Activated naive CD8-positive, alpha-beta T cell treated with anti-CD3 and anti-CD28 coated beads for 36 hours (primary cell): Measurements from ENCODE around the gene CCDC169. TPM values are rescaled to one million over a fixed set of nuclear protein-coding genes. Genes with fewer than 3 reads are reported as not detected.
"Not testable (repeated sequence)": the region's sequence is repeated elsewhere in the genome, so short reads cannot be mapped to it uniquely, and the experiment has no call there.

Source experiments
- DNase-seq: peaks from one replicate; pipeline ENCODE4 v3.0.0; 2021
- H3K27ac Mint-ChIP-seq: one replicate; pipeline ENCODE4 v1.8.0; 2022; ENCODE audit warnings: mild to moderate bottlenecking, moderate library complexity, mixed read lengths
- H3K27me3 Mint-ChIP-seq: one replicate; pipeline ENCODE4 v1.8.0; 2022; ENCODE audit warnings: mild to moderate bottlenecking, mixed read lengths
- H3K36me3 Mint-ChIP-seq: one replicate; pipeline ENCODE4 v1.8.0; 2021; ENCODE audit warnings: mild to moderate bottlenecking, mixed read lengths
- H3K4me1 Mint-ChIP-seq: one replicate; pipeline ENCODE4 v1.8.0; 2021; ENCODE audit warnings: mixed read lengths
- H3K4me3 Mint-ChIP-seq: one replicate; pipeline ENCODE4 v1.8.0; 2022; ENCODE audit warnings: mild to moderate bottlenecking, moderate library complexity, mixed read lengths
- H3K9me3 Mint-ChIP-seq: one replicate; pipeline ENCODE4 v1.8.0; 2022; ENCODE audit warnings: mixed read lengths
- total RNA-seq, 2 experiments: library from RNA; stranded (reverse); gene quantifications; one replicate each; pipeline ENCODE4 v1.2.3, GENCODE V29; 2021

CCDC169 gene
- total RNA-seq, 2 experiments from 2014 or later, result 0.28 TPM; not detected in 1

- peaks cover 23% of the 10 kb centered on the region for H3K36me3 Mint-ChIP-seq
- H3K4me1 Mint-ChIP-seq, result peaks cover 9% of the 10 kb centered on the region
- H3K27ac Mint-ChIP-seq, result no peak overlapping the region
- H3K4me3 Mint-ChIP-seq, result no peak overlapping the region
- H3K27me3 Mint-ChIP-seq, result no peaks in the 10 kb centered on the region
- no peak for DNase-seq
- H3K9me3 Mint-ChIP-seq, result no peaks in the 10 kb centered on the region
These were observed 31.7 kb upstream of the CCDC169 start for GRCh38 chr13:36329361-36329760.

GRCh38 chr13:36328821-36329220, 31.2 kb upstream of the CCDC169 start:
- no peaks in the 10 kb centered on the region for H3K27me3 Mint-ChIP-seq
- no peak for DNase-seq
- no peak overlapping the region for H3K27ac Mint-ChIP-seq
- H3K9me3 Mint-ChIP-seq, result no peaks in the 10 kb centered on the region
- H3K36me3 Mint-ChIP-seq, result peaks cover 23% of the 10 kb centered on the region
- H3K4me3 Mint-ChIP-seq, result no peak overlapping the region
- peaks cover 5% of the 10 kb centered on the region for H3K4me1 Mint-ChIP-seq

- Mint-ChIP-seq H3K36me3 (peaks cover 33% of the 10 kb centered on the region), H3K27me3 (no peaks in the 10 kb centered on the region), H3K9me3 (no peaks in the 10 kb centered on the region), H3K4me1 (no peaks in the 10 kb centered on the region), H3K27ac (no peak overlapping the region), H3K4me3 (no peak overlapping the region)
- DNase-seq, result no peak
These were observed 28.3 kb upstream of the CCDC169 start for GRCh38 chr13:36325912-36326311.

- H3K27ac Mint-ChIP-seq, H3K27me3 Mint-ChIP-seq, DNase-seq, H3K4me1 Mint-ChIP-seq, H3K9me3 Mint-ChIP-seq, H3K4me3 Mint-ChIP-seq: not testable (repeated sequence)
- H3K36me3 Mint-ChIP-seq, result peaks cover 33% of the 10 kb centered on the region
These were observed 27.3 kb upstream of the CCDC169 start for GRCh38 chr13:36324881-36325280.

DNA sequence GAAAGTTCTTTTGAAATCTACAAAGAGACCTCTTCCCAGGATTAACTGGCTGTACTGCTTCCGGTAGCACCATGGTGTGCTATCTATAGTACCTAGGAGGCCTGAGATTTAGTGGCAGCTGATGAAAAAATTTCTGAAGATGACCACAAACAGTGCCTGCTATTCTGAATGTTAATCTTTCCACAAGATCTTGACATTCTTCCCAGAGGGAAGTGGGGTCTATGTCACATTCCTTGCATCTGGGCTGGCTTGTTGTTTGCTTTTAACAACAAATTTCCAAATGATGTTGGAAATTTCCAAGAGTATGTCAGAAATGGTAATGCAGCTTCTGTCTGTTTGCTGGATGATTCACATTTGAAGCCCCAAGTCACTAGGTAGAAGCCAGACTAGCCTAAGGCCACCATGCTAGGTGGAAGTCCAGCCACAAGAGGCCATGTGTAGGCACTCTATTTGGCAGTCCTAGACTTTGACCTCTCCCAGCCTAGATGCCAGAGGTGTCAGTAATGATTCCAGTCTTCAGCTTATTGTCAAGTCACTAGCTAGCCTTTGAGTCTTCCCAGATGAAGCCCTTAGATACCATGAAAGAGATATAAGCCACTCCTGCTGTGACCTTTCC, 26.4 kb upstream of the CCDC169 start:
- no peak for DNase-seq
- H3K27me3 Mint-ChIP-seq, result no peaks in the 10 kb centered on the region
- no peak overlapping the region for H3K4me3 Mint-ChIP-seq
- H3K27ac Mint-ChIP-seq, result no peak overlapping the region
- H3K9me3 Mint-ChIP-seq, result no peaks in the 10 kb centered on the region
- no peaks in the 10 kb centered on the region for H3K4me1 Mint-ChIP-seq
- H3K36me3 Mint-ChIP-seq, result peaks cover 28% of the 10 kb centered on the region

DNA sequence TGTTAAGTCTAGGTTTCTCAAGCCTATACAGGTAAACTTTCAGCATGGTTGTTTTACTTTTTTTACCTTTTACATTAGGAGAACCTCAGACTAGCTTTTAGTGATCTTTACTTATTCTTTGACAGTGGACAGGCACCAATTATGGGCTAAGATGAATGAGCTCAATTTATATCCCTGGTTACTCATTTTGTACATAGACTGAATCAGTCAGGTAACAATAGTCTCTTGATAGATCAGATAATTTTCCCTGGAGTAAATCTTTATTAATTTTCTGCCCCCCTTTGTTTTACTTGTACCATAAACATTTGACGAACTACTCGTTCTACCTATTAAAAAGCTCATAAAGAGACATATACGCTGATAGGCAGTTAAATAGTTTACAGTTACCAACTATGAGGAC, 25.8 kb upstream of the CCDC169 start:
- Mint-ChIP-seq H3K36me3 (peaks cover 23% of the 10 kb centered on the region), H3K27me3 (no peaks in the 10 kb centered on the region), H3K4me3 (no peak overlapping the region), H3K9me3 (no peaks in the 10 kb centered on the region), H3K4me1 (no peaks in the 10 kb centered on the region), H3K27ac (no peak overlapping the region)
- no peak for DNase-seq

- H3K9me3 Mint-ChIP-seq, H3K4me1 Mint-ChIP-seq, H3K4me3 Mint-ChIP-seq, H3K27ac Mint-ChIP-seq, DNase-seq, H3K27me3 Mint-ChIP-seq: not testable (repeated sequence)
- H3K36me3 Mint-ChIP-seq, result peaks cover 19% of the 10 kb centered on the region
These were observed 22.2 kb upstream of the CCDC169 start for GRCh38 chr13:36319793-36320192.

- Mint-ChIP-seq H3K9me3 (no peaks in the 10 kb centered on the region), H3K4me1 (no peaks in the 10 kb centered on the region), H3K27ac (no peak overlapping the region), H3K4me3 (no peak overlapping the region), H3K36me3 (peaks cover 32% of the 10 kb centered on the region), H3K27me3 (no peaks in the 10 kb centered on the region)
- DNase-seq, result no peak
These were observed 15.7 kb upstream of the CCDC169 start for GRCh38 chr13:36313047-36313969.

- H3K4me3 Mint-ChIP-seq, result no peak overlapping the region
- H3K27me3 Mint-ChIP-seq, result no peaks in the 10 kb centered on the region
- no peak for DNase-seq
- peaks cover 29% of the 10 kb centered on the region for H3K36me3 Mint-ChIP-seq
- H3K27ac Mint-ChIP-seq, result no peak overlapping the region
- no peaks in the 10 kb centered on the region for H3K4me1 Mint-ChIP-seq
- no peaks in the 10 kb centered on the region for H3K9me3 Mint-ChIP-seq
These were observed 12.9 kb upstream of the CCDC169 start for GRCh38 chr13:36310417-36311108.

GRCh38 chr13:36302289-36302688, 4.7 kb upstream of the CCDC169 start:
- no peak for DNase-seq
- Mint-ChIP-seq H3K4me1 (peaks cover 9% of the 10 kb centered on the region), H3K27me3 (peaks cover 25% of the 10 kb centered on the region), H3K27ac (no peak overlapping the region), H3K36me3 (peaks cover 10% of the 10 kb centered on the region), H3K4me3 (no peak overlapping the region), H3K9me3 (no peaks in the 10 kb centered on the region)

DNA sequence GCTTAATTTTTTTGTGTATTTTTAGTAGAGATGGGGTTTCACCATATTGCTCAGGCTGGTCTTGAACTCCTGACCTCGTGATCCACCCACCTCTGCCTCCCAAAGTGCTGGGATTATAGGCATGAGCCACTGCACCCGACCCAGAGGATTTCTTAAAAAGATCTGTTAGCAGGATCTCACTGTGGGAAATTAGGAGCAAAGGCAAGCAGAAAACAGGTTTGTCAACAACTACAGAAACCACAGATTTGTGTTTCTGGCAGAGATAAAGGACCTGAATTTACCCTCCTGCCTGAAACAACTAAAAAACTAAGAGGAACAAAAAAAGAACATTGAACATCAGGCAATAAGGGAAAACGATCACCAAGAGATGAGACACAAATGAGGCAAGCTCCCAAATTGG, 1.9 kb upstream of the CCDC169 start:
- H3K9me3 Mint-ChIP-seq, DNase-seq, H3K36me3 Mint-ChIP-seq, H3K4me3 Mint-ChIP-seq, H3K27ac Mint-ChIP-seq: not testable (repeated sequence)
- Mint-ChIP-seq H3K4me1 (peaks cover 15% of the 10 kb centered on the region), H3K27me3 (peaks cover 45% of the 10 kb centered on the region)

GRCh38 chr13:36298535-36299068, 988 bp upstream of the CCDC169 start:
- no peak overlapping the region for H3K4me3 Mint-ChIP-seq
- peaks cover 15% of the 10 kb centered on the region for H3K4me1 Mint-ChIP-seq
- peaks cover 48% of the 10 kb centered on the region for H3K27me3 Mint-ChIP-seq
- H3K27ac Mint-ChIP-seq, result no peak overlapping the region
- peaks cover 6% of the 10 kb centered on the region for H3K36me3 Mint-ChIP-seq
- H3K9me3 Mint-ChIP-seq, result no peaks in the 10 kb centered on the region
- no peak for DNase-seq

DNA sequence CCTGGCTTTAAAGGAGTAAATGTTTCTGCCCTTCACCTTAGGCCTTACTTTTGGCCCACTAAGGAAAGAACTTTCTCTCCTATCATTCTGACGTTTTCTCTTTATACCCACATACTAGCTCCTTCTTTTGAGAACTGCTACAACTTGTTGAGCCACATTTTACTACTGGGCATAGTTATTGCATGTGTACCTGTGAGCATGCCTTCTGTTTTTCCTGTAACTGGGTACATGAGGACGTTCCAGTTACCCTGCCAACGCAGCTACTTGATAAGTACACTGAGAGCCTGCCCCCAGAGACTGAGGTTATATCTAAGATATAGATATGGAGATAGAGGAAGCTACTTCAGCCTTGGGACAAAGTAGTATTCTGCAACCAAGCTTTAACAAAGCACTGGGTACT, 3.5 kb downstream of the CCDC169 start:
- peaks cover 51% of the 10 kb centered on the region for H3K27me3 Mint-ChIP-seq
- DNase-seq, result no peak
- peaks cover 3% of the 10 kb centered on the region for H3K9me3 Mint-ChIP-seq
- no peak overlapping the region for H3K27ac Mint-ChIP-seq
- no peaks in the 10 kb centered on the region for H3K36me3 Mint-ChIP-seq
- peaks cover 15% of the 10 kb centered on the region for H3K4me1 Mint-ChIP-seq
- no peak overlapping the region for H3K4me3 Mint-ChIP-seq

DNA sequence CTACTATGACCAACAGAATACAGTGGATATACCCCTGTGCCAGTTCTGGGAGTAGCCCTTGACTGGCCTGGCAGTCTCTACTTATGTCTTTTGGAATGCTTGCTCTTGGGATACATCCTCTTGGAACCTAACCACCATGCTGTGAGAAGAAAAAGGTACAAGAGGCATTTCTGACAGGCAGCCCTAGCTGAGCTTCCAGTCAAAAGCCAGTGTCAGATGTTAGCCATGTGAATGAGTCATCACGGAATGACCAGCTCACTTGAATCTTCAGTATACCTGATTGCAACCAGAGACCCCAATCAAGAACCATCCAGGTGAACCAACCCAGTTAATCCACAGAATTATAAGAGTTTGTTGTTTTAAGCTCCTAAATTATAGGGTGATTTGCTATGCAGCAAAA, 4.1 kb downstream of the CCDC169 start:
- Mint-ChIP-seq H3K36me3 (no peaks in the 10 kb centered on the region), H3K27ac (no peak overlapping the region), H3K4me3 (no peak overlapping the region), H3K4me1 (peaks cover 15% of the 10 kb centered on the region), H3K9me3 (peaks cover 3% of the 10 kb centered on the region), H3K27me3 (peaks cover 46% of the 10 kb centered on the region)
- no peak for DNase-seq

GRCh38 chr13:36288794-36289391, 8.7 kb downstream of the CCDC169 start:
- DNase-seq, result no peak
- Mint-ChIP-seq H3K9me3 (peaks cover 3% of the 10 kb centered on the region), H3K36me3 (no peaks in the 10 kb centered on the region), H3K27ac (no peak overlapping the region), H3K27me3 (peaks cover 19% of the 10 kb centered on the region), H3K4me1 (no peaks in the 10 kb centered on the region), H3K4me3 (no peak overlapping the region)
